GM10266 (cell line): ENCODE results near the gene SLC25A25.

Experiments
- DNase-seq: peaks from one replicate; pipeline ENCODE4 v3.0.0; 2012; ENCODE audit errors: extremely low spot score
- TF ChIP-seq, protein P1 (sequence below): IDR thresholded peaks from 2 replicates; pipeline ENCODE4 v1.5.1; 2012; ENCODE audit warnings: mild to moderate bottlenecking, low read depth; ENCODE audit not compliant: control insufficient read depth, insufficient read depth; ENCODE audit errors: missing control alignments

Gene SLC25A25

GRCh38 chr9:128138001-128138400 lies 70.0 kb downstream of the SLC25A25 start:
- no peak for DNase-seq
- TF ChIP-seq, protein P1, sequence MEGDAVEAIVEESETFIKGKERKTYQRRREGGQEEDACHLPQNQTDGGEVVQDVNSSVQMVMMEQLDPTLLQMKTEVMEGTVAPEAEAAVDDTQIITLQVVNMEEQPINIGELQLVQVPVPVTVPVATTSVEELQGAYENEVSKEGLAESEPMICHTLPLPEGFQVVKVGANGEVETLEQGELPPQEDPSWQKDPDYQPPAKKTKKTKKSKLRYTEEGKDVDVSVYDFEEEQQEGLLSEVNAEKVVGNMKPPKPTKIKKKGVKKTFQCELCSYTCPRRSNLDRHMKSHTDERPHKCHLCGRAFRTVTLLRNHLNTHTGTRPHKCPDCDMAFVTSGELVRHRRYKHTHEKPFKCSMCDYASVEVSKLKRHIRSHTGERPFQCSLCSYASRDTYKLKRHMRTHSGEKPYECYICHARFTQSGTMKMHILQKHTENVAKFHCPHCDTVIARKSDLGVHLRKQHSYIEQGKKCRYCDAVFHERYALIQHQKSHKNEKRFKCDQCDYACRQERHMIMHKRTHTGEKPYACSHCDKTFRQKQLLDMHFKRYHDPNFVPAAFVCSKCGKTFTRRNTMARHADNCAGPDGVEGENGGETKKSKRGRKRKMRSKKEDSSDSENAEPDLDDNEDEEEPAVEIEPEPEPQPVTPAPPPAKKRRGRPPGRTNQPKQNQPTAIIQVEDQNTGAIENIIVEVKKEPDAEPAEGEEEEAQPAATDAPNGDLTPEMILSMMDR, result no peak

GRCh38 chr9:128139621-128140020 lies 71.6 kb downstream of the SLC25A25 start:
- TF ChIP-seq, protein P1, result no peak
- DNase-seq, result no peak

DNA sequence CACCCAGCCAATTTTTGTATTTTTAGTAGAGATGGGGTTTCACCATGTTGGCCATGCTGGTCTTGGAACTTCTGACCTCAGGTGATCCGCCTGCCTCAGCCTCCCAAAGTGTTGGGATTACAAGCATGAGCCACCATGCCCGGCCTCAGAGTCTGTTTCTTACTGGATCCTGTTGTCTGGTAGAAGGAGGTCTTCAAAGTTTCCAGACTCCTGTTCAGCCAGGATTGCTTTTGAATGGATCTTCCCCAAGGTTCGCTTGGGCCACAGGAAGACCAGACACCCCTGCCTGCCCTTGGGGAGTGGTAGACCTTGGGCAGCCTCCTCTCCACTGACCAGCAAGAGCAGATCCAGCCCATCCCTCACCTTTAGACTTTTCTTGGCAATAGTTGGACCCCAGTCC lies 73.6 kb downstream of the SLC25A25 start:
- TF ChIP-seq, protein P1, result no peak
- DNase-seq, result no peak

- TF ChIP-seq, protein P1, result no peak
- no peak for DNase-seq
Measured at GRCh38 chr9:128142061-128142460, 74.0 kb downstream of the SLC25A25 start.

GRCh38 chr9:128142596-128142995 lies 74.6 kb downstream of the SLC25A25 start:
- TF ChIP-seq, protein P1, result no peak
- DNase-seq, result no peak

DNA sequence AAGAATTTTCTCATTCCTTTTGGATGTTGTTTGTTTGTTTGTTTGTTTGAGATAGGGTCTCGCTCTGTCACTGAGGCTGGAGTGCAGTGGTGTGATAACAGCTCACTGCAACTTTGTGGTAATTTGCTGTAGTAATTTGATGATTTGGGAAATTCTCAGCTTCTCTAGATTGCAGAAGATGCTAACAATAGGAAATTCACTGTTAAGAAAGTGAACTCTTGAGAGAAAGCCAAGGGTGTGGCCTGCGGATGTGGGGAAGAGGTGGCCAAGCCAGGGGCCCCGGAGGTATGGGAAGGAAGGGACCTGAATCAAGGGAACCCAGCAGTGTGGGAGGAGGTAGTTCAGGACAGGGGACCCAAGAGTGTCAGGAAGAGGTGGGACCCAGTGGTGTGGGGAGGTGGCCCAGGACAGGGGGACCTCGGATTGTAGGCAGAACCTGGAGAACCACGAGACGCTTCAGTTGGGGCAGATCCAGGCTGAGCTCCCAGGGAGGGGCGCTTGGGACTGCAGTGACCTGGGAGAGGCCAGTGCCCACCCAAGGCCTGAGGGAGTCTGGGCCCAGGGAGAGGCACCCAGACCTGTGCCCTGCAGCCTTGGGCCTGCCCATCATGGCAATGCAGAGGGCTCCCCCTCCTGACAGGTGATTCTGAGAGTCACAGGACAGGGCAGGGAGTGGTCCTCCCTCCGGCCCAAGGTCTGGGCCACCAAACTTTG lies 75.7 kb downstream of the SLC25A25 start:
- DNase-seq, result no peak
- TF ChIP-seq, protein P1, result no peak
